Thyroid gland (tissue), 4 donors: ENCODE measurements around the gene SFSWAP.
"Not testable (repeated sequence)": the region's sequence is repeated elsewhere in the genome, so short reads cannot be mapped to it uniquely, and the experiment has no call there.

ENCODE experiments used
- CTCF ChIP-seq, 6 experiments: fragments of 200-600 bp in 3 of 6; fragments of 450-650 bp in 3 of 6; sonication (generic) in 3 of 6; IDR thresholded peaks; one replicate each; pipeline ENCODE4 v1.5.1; 2016 to 2019; ENCODE audit warnings: antibody characterized with exemption in 6 of 6, mild to moderate bottlenecking in 2 of 6, inconsistent platforms in 1 of 6, moderate library complexity in 1 of 6
- POLR2A ChIP-seq, 2 donors: fragments of 450-650 bp; IDR thresholded peaks; one replicate each; pipeline ENCODE4 v1.6.1; 2017; ENCODE audit warnings: antibody characterized with exemption in 2 of 2, mild to moderate bottlenecking in 2 of 2, moderate library complexity in 1 of 2

- not testable (repeated sequence) for TF ChIP-seq CTCF, POLR2A (IDR thresholded peaks at IDR 0.05)
Observed at GRCh38 chr12:131679816-131680215, 31.1 kb upstream of the SFSWAP start.
